Measurements from ENCODE around the gene MRPL2. TPM values are rescaled to one million over a fixed set of nuclear protein-coding genes. Genes with fewer than 3 reads are reported as not detected.

Gene MRPL2
- total RNA-seq, 2 experiments from 2014 or later: 42.8 to 48.0 TPM

DNA sequence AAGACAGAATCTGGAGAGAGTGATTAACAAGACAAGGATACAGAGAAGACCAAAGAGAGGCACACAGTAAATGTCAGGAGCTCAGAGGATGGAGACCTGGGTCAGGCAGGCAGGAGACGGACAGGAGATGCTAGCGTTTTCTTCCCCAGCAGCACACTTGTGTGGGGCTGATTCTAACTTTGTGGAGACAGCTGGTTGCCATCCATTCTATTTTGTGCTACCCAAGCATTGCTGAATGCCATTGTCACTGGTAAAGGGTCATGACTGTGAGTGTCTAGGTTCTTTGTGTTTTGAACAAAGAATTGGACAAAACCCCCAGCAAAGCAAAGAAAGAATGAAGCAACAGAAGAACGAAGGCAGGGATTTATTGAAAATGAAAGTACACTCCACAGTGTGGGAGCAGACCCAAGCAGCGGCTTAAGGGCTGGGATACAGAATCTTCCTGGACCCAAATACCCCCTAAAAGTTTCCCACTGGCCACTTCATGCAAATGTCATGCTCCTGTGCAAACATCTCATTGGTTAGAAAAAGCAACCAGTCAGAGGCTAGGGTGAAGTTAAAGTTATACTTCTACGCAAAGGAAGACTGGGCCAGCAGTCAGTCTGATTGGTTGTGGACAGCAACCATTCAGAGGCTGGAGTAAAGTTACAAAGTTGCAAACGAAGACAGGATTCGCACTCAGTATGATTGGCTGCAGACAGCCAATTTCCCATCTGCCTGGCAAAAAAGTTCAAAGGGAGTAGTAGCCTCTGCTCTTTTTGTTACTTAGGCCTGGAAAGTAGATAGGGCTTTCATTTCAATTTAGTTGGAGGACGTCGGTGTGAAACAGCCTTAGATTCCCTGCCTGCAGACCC lies 34.4 kb upstream of the MRPL2 start:
- CTCF ChIA-PET: no interaction called here
- Mint-ChIP-seq H3K4me3 (peak overlapping the region; percentile 22), H3K27ac (no peak overlapping the region), H3K36me3 (ENCODE audit: low read depth) (no peaks in the 10 kb centered on the region), H3K4me1 (ENCODE audit: low read depth) (peaks cover 24% of the 10 kb centered on the region), H3K9me3 (no peaks in the 10 kb centered on the region), H3K27me3 (no peaks in the 10 kb centered on the region)
- Histone ChIP-seq H3K27ac (ENCODE audit: low read depth in 1 of 2, low read length in 2 of 2) (no peak overlapping the region), H3K27me3 (ENCODE audit: control insufficient read depth in 1 of 2, insufficient read depth in 2 of 2, low read length in 2 of 2) (no peaks in the 10 kb centered on the region), H3K36me3 (ENCODE audit: insufficient read depth, low read length) (no peaks in the 10 kb centered on the region), H3K4me1 (ENCODE audit: insufficient read depth, low read length) (no peaks in the 10 kb centered on the region), H3K4me3 (ENCODE audit: low read length) (no peak overlapping the region), H3K9me3 (ENCODE audit: control insufficient read depth in 1 of 2, insufficient read depth in 1 of 2, low read length in 2 of 2) (no peaks in the 10 kb centered on the region)
- TF ChIP-seq, protein P1, sequence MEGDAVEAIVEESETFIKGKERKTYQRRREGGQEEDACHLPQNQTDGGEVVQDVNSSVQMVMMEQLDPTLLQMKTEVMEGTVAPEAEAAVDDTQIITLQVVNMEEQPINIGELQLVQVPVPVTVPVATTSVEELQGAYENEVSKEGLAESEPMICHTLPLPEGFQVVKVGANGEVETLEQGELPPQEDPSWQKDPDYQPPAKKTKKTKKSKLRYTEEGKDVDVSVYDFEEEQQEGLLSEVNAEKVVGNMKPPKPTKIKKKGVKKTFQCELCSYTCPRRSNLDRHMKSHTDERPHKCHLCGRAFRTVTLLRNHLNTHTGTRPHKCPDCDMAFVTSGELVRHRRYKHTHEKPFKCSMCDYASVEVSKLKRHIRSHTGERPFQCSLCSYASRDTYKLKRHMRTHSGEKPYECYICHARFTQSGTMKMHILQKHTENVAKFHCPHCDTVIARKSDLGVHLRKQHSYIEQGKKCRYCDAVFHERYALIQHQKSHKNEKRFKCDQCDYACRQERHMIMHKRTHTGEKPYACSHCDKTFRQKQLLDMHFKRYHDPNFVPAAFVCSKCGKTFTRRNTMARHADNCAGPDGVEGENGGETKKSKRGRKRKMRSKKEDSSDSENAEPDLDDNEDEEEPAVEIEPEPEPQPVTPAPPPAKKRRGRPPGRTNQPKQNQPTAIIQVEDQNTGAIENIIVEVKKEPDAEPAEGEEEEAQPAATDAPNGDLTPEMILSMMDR (IDR thresholded peaks at IDR 0.05): no peak
- intact Hi-C loops (cut with DNase I, micrococcal nuclease): no loop called here
- DNase-seq: peak in 2 of 14 experiments; percentile 22 to 25
- POLR2A ChIA-PET: no interaction called here
- peak; percentile 29 for ATAC-seq (ENCODE audit: poor library complexity)

DNA sequence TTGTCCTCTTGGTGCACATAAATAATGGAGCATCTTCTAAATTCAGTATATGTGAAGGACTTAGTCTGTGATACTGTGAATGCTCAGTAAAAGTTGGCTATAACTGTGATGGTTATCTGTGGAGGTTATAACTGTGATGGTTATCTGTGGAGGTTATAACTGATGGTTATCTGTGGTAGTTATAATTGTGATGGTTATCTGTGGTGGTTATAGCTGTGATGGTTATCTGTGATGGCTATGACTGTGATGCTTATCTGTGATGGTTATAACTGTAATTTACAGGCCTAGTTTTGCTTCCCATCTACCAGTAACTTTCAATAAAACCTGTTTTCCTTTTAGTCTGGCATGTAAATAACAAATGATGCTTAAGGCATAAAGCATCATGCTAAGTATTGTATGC lies 33.4 kb upstream of the MRPL2 start:
- Histone ChIP-seq H3K27ac (ENCODE audit: low read depth in 1 of 2, low read length in 2 of 2) (no peak overlapping the region), H3K27me3 (ENCODE audit: control insufficient read depth in 1 of 2, insufficient read depth in 2 of 2, low read length in 2 of 2) (no peaks in the 10 kb centered on the region), H3K4me3 (ENCODE audit: low read length) (no peak overlapping the region), H3K9me3 (ENCODE audit: control insufficient read depth in 1 of 2, insufficient read depth in 1 of 2, low read length in 2 of 2) (no peaks in the 10 kb centered on the region), H3K36me3 (ENCODE audit: insufficient read depth, low read length) (no peaks in the 10 kb centered on the region), H3K4me1 (ENCODE audit: insufficient read depth, low read length) (no peaks in the 10 kb centered on the region)
- DNase-seq (no peak), ATAC-seq (ENCODE audit: poor library complexity) (no peak)
- ChIA-PET POLR2A (no interaction called here), CTCF (no interaction called here)
- Mint-ChIP-seq H3K27ac (no peak overlapping the region), H3K36me3 (ENCODE audit: low read depth) (no peaks in the 10 kb centered on the region), H3K27me3 (no peaks in the 10 kb centered on the region), H3K4me1 (ENCODE audit: low read depth) (peaks cover 24% of the 10 kb centered on the region), H3K4me3 (no peak overlapping the region), H3K9me3 (no peaks in the 10 kb centered on the region)
- TF ChIP-seq, protein P1 (IDR thresholded peaks at IDR 0.05): no peak
- intact Hi-C loops (cut with DNase I, micrococcal nuclease): no loop called here

DNA sequence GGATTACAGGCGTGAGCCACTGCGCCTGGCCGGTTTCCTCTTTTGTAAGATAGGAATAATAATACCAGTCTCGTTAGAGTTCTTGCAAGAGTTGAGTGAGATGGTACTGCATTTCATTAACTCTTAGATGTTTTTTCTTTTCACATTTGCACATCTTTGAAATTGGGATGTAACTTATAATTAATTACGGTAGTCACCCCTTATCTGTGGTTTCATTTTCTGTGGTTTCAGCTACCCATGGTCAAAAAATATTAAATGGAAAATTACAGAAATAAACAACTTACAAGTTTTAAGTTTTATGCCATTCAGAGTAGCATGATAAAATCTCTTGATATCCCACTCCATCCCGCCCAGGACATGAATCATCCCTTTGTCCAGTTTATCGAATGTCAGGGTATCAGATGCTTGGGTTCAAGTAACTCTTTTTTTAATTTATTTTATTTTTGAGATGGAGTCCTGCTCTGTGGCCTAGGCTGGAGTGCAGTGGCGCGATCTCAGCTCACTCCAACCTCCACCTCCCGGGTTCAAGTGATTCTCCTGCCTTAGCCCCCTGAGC lies 32.3 kb upstream of the MRPL2 start:
- no peaks in the 10 kb centered on the region for H3K9me3 ChIP-seq (ENCODE audit: control insufficient read depth in 1 of 2, insufficient read depth in 1 of 2, low read length in 2 of 2)
- no peak overlapping the region for H3K27ac Mint-ChIP-seq
- ChIA-PET CTCF (no interaction called here), POLR2A (no interaction called here)
- H3K27ac ChIP-seq (ENCODE audit: low read depth in 1 of 2, low read length in 2 of 2): no peak overlapping the region
- H3K27me3 Mint-ChIP-seq: no peaks in the 10 kb centered on the region
- no peaks in the 10 kb centered on the region for H3K36me3 ChIP-seq (ENCODE audit: insufficient read depth, low read length)
- intact Hi-C loops (cut with DNase I, micrococcal nuclease): no loop called here
- no peak for ATAC-seq (ENCODE audit: poor library complexity)
- H3K9me3 Mint-ChIP-seq: no peaks in the 10 kb centered on the region
- H3K4me1 Mint-ChIP-seq (ENCODE audit: low read depth): peaks cover 24% of the 10 kb centered on the region
- no peaks in the 10 kb centered on the region for H3K27me3 ChIP-seq (ENCODE audit: control insufficient read depth in 1 of 2, insufficient read depth in 2 of 2, low read length in 2 of 2)
- H3K4me1 ChIP-seq (ENCODE audit: insufficient read depth, low read length): no peaks in the 10 kb centered on the region
- no peak overlapping the region for H3K4me3 ChIP-seq (ENCODE audit: low read length)
- no peak for DNase-seq
- TF ChIP-seq, protein P1 (IDR thresholded peaks at IDR 0.05): no peak
- H3K4me3 Mint-ChIP-seq: no peak overlapping the region
- H3K36me3 Mint-ChIP-seq (ENCODE audit: low read depth): no peaks in the 10 kb centered on the region

All from CD4-positive, alpha-beta T cell (primary cell).